ENCODE data around the gene HPD. TPM values are rescaled to one million over a fixed set of nuclear protein-coding genes. Genes with fewer than 3 reads are reported as not detected.

Gene HPD
- total RNA-seq, 6 experiments from 2014 or later, result 0.14 to 0.25 (median 0.21) TPM; not detected in 2

- H3K27me3 Mint-ChIP-seq (ENCODE audit: insufficient read depth), result peaks cover 2% of the 10 kb centered on the region
- H3K4me3 Mint-ChIP-seq, result no peak overlapping the region
Observed at GRCh38 chr12:121814429-121815119, 44.1 kb downstream of the HPD start.

GRCh38 chr12:121813951-121814350 lies 44.7 kb downstream of the HPD start:
- H3K4me3 Mint-ChIP-seq, result no peak overlapping the region
- H3K27me3 Mint-ChIP-seq (ENCODE audit: insufficient read depth), result peaks cover 2% of the 10 kb centered on the region
- no peak for DNase-seq
- H3K27ac Mint-ChIP-seq, result no peak overlapping the region
- TF ChIP-seq CTCF (IDR thresholded peaks at IDR 0.05), result no peak
- H3K9me3 Mint-ChIP-seq, result no peaks in the 10 kb centered on the region
- H3K36me3 Mint-ChIP-seq (ENCODE audit: low read depth), result peaks cover 14% of the 10 kb centered on the region
- peaks cover 30% of the 10 kb centered on the region for H3K4me1 Mint-ChIP-seq (ENCODE audit: low read depth)

More at GRCh38 chr12:121814429-121815119, 44.1 kb downstream of the HPD start:
- no peak for TF ChIP-seq CTCF (IDR thresholded peaks at IDR 0.05)
- DNase-seq, result no peak
- Mint-ChIP-seq H3K36me3 (ENCODE audit: low read depth) (peaks cover 13% of the 10 kb centered on the region), H3K27ac (no peak overlapping the region), H3K4me1 (ENCODE audit: low read depth) (peaks cover 30% of the 10 kb centered on the region), H3K9me3 (no peaks in the 10 kb centered on the region)

- no peak for DNase-seq
- Mint-ChIP-seq H3K9me3 (no peaks in the 10 kb centered on the region), H3K27ac (peak overlapping the region; percentile 56), H3K4me3 (peak overlapping the region; percentile 92), H3K36me3 (ENCODE audit: low read depth) (peaks cover 19% of the 10 kb centered on the region), H3K4me1 (ENCODE audit: low read depth) (peaks cover 30% of the 10 kb centered on the region), H3K27me3 (ENCODE audit: insufficient read depth) (peaks cover 2% of the 10 kb centered on the region)
- TF ChIP-seq CTCF (IDR thresholded peaks at IDR 0.05), result no peak
Observed at GRCh38 chr12:121812921-121813896, 45.5 kb downstream of the HPD start.

- Mint-ChIP-seq H3K27ac (peak overlapping the region; percentile 54), H3K4me3 (peak overlapping the region; percentile 92), H3K27me3 (ENCODE audit: insufficient read depth) (peaks cover 2% of the 10 kb centered on the region), H3K4me1 (ENCODE audit: low read depth) (peaks cover 31% of the 10 kb centered on the region), H3K36me3 (ENCODE audit: low read depth) (peaks cover 19% of the 10 kb centered on the region), H3K9me3 (no peaks in the 10 kb centered on the region)
- peak; percentile 59 for DNase-seq
- TF ChIP-seq CTCF (IDR thresholded peaks at IDR 0.05), result no peak; the same call in none of the 2 replicates
Observed at GRCh38 chr12:121812320-121812871, 46.3 kb downstream of the HPD start.

GRCh38 chr12:121811434-121812319 lies 47.0 kb downstream of the HPD start:
- no peaks in the 10 kb centered on the region for H3K9me3 Mint-ChIP-seq
- peak overlapping the region; percentile 92 for H3K4me3 Mint-ChIP-seq
- peak overlapping the region; percentile 58 for H3K27ac Mint-ChIP-seq
- TF ChIP-seq CTCF (IDR thresholded peaks at IDR 0.05), result peak; percentile 100
- DNase-seq, result peak; percentile 51
- H3K36me3 Mint-ChIP-seq (ENCODE audit: low read depth), result peaks cover 19% of the 10 kb centered on the region
- H3K27me3 Mint-ChIP-seq (ENCODE audit: insufficient read depth), result peaks cover 2% of the 10 kb centered on the region
- H3K4me1 Mint-ChIP-seq (ENCODE audit: low read depth), result peaks cover 38% of the 10 kb centered on the region
